ENCODE data around the gene SV2B.

SV2B gene

GRCh38 chr15:91136386-91136923 lies 36.4 kb downstream of the SV2B start:
- FAIRE-seq, result no peak
- DNase-seq (ENCODE audit: low spot score), result no peak

GRCh38 chr15:91140601-91141000 lies 40.5 kb downstream of the SV2B start:
- DNase-seq (ENCODE audit: low spot score) (no peak), FAIRE-seq (no peak)

- DNase-seq (ENCODE audit: low spot score), result no peak
- no peak for FAIRE-seq
Measured at GRCh38 chr15:91141097-91141496, 41.0 kb downstream of the SV2B start.

GRCh38 chr15:91142106-91142744 lies 42.2 kb downstream of the SV2B start:
- no peak for DNase-seq (ENCODE audit: low spot score)

GRCh38 chr15:91142946-91143345 lies 42.9 kb downstream of the SV2B start:
- FAIRE-seq (no peak), DNase-seq (ENCODE audit: low spot score) (no peak)

More at GRCh38 chr15:91142106-91142744, 42.2 kb downstream of the SV2B start:
- no peak for FAIRE-seq

- FAIRE-seq, result no peak
Measured at GRCh38 chr15:91146728-91147127, 46.7 kb downstream of the SV2B start.

GRCh38 chr15:91148243-91148642 lies 48.2 kb downstream of the SV2B start:
- FAIRE-seq, result no peak
- DNase-seq (ENCODE audit: low spot score), result no peak

More at GRCh38 chr15:91146728-91147127, 46.7 kb downstream of the SV2B start:
- DNase-seq (ENCODE audit: low spot score), result no peak

GRCh38 chr15:91150502-91151160 lies 50.6 kb downstream of the SV2B start:
- no peak for DNase-seq (ENCODE audit: low spot score)

GRCh38 chr15:91151781-91152563 lies 51.9 kb downstream of the SV2B start:
- no peak for FAIRE-seq
- no peak for DNase-seq (ENCODE audit: low spot score)

More at GRCh38 chr15:91150502-91151160, 50.6 kb downstream of the SV2B start:
- FAIRE-seq, result no peak

- no peak for FAIRE-seq
- no peak for DNase-seq (ENCODE audit: low spot score)
Measured at GRCh38 chr15:91152896-91153581, 53.0 kb downstream of the SV2B start.

- no peak for FAIRE-seq
- no peak for DNase-seq (ENCODE audit: low spot score)
Measured at GRCh38 chr15:91153954-91154353, 53.9 kb downstream of the SV2B start.

- FAIRE-seq, result no peak
- no peak for DNase-seq (ENCODE audit: low spot score)
Measured at GRCh38 chr15:91156175-91156726, 56.2 kb downstream of the SV2B start.

GRCh38 chr15:91158415-91159394 lies 58.6 kb downstream of the SV2B start:
- FAIRE-seq (no peak), DNase-seq (ENCODE audit: low spot score) (no peak)

- no peak for FAIRE-seq
- DNase-seq (ENCODE audit: low spot score), result no peak
Measured at GRCh38 chr15:91165850-91166249, 65.8 kb downstream of the SV2B start.

GRCh38 chr15:91168457-91168856 lies 68.4 kb downstream of the SV2B start:
- no peak for FAIRE-seq
- DNase-seq (ENCODE audit: low spot score), result no peak

- no peak for FAIRE-seq
- DNase-seq (ENCODE audit: low spot score), result no peak
Measured at GRCh38 chr15:91171334-91171733, 71.3 kb downstream of the SV2B start.

GRCh38 chr15:91182101-91182500 lies 82.0 kb downstream of the SV2B start:
- FAIRE-seq, result no peak
- no peak for DNase-seq (ENCODE audit: low spot score)

GRCh38 chr15:91183596-91183995 lies 83.5 kb downstream of the SV2B start:
- DNase-seq (ENCODE audit: low spot score) (no peak), FAIRE-seq (no peak)

GRCh38 chr15:91184441-91184840 lies 84.4 kb downstream of the SV2B start:
- FAIRE-seq, result no peak
- no peak for DNase-seq (ENCODE audit: low spot score)

Measured in urothelium cell line (cell line).